Renal pelvis (tissue), 4 donors: ENCODE results near the gene DOCK3. TPM values are rescaled to one million over a fixed set of nuclear protein-coding genes. Genes with fewer than 3 reads are reported as not detected.
"Not testable (repeated sequence)": the region's sequence is repeated elsewhere in the genome, so short reads cannot be mapped to it uniquely, and the experiment has no call there.

Source experiments
- DNase-seq: peaks from one replicate; pipeline ENCODE4 v3.0.0-alpha.2; 2013
- polyA plus RNA-seq, 3 donors: library from polyadenylated mRNA; unstranded; fragments of 120-200 nt; gene quantifications; one replicate each; pipeline ENCODE4 v1.2.1, GENCODE V29; 2013; ENCODE audit not compliant: insufficient read length in 3 of 3

The DOCK3 gene
- polyA plus RNA-seq, 3 donors = 1.2 to 2.1 (median 2.0) TPM

DNA sequence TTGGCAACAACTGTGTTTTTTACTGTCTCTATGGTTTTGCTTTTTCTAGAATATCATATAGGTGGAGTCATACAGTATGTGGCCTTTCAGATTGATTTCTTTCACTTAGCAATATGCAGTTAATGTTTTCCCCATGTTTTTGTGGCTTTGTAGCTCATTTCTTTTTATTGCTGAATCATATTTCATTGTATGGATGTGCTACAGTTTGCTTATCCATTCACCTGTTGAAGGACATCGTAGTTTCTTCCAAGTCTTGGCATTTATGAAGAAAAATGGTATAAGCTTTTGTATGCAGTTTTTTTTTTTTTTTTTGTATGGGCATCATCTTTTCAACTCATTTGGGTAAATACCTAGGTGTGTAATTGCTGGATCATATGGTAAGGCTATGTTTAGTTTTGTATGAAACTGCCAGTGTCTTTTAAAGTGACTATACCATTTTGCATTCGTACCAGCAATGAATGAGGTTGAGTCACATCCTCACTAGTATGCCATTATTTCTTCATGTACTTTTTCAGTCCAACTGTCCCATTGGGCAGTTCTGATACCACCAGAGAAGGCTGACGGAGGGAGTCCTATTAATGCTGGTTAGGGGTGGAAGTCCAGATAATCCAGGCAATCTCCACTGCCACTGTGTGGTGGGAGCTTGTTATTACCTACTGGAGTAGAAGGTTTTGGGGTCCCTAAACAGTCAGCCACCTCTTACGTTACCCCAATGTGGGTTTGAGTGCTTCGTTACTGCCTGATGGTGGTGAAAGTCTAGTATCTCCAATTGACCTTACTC is 210.5 kb downstream of the DOCK3 start:
- DNase-seq = no peak

DNA sequence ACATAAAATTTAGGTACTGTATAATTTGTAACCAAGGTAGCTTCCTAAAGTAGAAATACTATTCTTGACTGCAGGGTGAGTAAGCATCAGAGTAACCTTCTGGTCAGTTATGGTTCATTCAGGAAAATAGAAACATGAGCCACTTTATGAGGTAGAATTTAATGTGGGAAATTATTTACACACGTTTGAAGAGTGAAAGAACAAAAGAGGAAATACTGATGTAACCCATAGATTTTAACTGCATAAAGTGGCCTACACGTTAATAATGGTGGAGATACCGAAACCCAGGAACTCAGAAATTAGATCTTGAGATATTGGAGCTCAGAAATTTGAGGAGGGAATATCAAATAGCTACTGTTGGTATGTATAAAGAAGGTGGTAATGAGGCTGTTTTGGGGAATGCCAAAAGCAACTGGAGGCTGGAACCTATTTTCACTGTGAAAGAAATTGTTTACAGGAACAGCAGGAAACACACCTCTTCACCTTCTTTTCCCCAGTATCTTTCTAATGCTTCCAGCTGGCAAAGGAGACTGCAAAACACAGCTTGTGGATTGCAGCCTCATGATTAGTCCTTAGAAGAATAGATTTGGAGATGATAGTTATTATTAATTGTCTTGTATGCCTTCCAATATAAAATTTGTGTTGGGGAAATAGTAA is 216.1 kb downstream of the DOCK3 start:
- no peak for DNase-seq

DNA sequence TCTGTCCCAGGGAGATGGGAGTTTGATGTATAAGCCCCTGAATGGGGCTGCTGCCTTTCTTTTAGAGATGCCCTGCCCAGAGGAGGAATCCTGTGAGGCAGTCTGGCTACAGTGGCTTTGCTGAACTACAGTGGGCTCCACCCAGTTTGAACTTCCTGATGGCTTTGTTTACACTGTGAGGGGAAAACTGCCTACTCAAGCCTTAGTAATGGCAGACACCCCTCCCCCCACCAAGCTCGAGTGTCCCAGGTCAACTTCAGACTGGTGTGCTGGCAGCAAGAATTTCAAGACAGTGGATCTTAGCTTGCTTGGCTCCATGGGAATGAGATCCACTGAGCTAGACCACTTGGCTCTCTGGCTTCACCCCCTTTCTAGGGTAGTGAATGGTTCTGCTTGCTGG is 226.4 kb downstream of the DOCK3 start:
- not testable (repeated sequence) for DNase-seq

DNA sequence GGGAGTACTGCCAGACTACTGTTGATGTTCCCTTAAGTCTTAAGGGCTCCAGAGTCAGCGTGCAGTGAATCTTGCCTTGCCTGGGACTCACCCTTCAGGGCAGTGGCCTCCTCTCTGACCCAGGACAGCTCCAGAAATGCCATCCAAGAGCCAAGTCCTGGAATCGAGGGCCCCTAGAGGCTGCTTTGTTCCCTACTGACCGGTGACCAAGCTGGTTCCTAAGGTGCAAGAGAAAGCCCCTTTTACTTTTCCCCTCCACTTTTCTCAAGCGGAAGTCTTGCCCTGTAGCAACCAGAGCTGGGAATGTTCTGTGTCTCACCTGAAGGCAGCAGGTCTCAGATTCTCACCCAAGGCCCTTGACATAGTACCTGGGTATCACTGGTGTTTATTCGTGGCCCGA is 238.0 kb downstream of the DOCK3 start:
- no peak for DNase-seq

DNA sequence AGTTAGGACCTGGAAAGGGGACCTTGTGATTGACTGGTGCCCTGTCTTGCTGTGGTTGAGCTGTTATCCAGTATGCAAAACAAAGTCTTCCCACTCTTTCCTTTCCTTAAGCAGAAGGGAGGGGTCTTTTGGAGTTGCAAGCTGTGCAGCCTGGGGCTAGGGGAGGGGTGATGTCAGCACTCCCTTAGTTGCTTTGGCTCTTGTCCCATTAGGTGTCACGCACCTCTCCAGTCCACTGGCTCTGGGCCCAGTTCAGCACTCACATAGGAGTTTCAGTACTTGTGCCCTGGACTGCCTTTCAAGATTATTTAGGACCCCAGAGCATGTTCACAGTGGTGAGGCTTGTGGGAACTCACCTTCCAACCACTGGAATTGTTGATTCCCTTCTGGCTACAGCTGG is 238.5 kb downstream of the DOCK3 start:
- DNase-seq = no peak

DNA sequence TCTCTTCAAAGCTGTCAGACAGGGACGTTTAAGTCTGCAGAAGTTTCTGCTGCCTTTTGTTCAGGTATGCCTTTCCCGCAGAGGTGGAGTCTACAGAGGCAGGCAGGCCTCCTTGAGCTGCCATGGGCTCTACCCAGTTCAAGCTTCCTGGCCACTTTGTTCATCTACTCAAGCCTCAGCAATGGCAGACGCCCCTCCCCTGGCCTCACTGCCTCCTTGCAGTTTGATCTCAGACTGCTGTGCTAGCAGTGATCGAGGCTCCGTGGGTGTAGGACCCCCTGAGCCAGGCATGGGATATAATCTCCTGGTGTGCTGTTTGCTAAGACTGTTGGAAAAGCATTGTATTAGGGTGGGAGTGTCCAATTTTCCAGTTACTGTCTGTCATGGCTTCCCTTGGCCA is 247.3 kb downstream of the DOCK3 start:
- DNase-seq = not testable (repeated sequence)

DNA sequence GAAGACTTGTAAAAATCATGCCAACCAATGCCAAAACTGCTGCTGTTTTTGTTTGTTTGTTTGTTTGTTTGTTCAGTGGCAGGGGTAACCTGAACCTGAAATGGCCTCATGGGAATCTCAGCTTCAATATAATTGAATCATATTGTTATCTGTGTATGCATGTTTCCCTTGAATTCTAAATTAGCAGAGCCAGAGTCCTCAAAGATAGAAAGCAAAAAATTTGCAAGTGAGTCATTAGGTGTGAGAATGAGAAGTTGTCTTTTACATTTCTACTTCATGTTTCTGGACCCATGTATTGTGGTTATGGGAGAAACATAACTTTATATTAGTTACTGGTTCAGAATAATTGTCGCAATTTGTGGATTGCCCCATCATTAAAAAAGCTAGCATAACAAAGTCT is 249.2 kb downstream of the DOCK3 start:
- DNase-seq = no peak

DNA sequence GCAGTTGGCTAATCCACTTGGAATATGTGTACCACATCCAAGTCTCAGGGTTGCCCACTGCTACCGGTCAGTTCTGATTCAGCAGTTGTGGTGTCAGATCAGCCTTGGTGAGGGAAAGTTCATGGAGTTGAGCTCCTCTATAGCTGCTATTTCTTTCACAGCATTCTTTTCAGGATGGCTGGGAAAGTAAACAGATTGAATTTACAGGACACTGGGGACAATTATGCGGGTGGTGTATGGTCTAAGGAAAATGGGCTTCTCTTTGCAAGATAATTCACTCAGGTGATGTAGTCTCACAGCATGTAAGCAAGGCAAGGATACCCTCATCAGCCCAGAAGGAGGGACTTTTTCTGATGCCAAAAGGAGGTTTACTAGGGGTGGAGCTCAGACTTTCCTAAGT is 249.9 kb downstream of the DOCK3 start:
- no peak for DNase-seq

DNA sequence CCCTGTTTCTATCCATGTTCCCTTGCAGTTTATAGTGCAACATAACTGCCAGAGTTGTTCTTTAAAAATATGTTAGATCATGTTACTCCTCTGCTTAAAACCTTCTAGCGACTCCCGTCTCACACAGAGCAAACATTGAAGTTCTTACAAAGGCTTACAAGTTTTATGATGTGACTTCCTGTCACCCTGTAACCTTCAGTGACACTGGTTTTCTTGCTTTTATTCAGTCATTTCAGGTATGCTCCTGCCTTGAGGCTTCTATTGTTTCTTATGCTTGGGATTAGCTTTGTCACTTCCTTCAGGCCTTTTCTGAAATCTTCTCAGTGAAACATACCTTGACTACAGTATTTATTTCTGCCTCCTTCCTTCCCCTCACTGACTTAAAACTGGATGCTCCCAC is 252.1 kb downstream of the DOCK3 start:
- no peak for DNase-seq

DNA sequence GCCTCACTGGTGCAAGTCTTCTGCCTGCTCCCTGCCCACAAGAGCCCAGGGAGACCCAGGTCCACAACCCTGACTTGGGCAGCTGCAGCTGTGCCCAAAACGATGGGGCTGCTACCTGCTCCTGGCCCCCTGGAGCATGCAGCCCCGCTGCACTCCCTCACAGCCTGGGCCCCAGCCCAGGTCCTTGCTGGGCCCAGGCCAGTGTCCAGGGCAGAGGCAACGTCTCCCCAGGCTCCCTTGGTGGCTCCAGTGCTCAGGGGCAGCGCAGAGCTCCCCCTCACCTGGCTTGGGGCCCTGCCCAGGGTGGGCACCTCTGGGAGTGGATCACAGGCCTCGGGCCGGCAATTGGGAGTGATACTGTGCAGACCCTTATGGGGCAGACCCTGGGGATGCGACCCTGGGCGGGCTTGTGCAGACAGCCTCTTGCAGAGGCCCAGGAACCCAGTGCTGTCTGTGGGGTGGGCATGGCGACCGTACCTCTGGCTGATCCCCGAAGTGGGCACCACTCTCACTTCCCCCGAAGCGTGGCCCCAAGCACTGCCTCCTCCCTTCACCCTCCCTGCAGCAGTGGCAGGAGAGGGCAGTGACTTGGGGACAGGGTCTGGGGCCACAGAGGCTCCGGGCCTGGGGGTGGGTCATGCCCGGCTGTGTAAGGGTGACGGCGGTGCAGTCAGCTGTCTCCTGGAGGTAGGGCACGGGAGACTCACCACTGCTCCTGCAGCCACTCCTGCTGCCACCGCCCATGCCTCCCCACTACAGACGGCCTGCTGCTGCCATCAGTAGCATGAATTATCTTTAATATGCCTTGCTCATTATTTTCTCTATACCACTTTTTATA is 255.9 kb downstream of the DOCK3 start:
- DNase-seq = no peak

DNA sequence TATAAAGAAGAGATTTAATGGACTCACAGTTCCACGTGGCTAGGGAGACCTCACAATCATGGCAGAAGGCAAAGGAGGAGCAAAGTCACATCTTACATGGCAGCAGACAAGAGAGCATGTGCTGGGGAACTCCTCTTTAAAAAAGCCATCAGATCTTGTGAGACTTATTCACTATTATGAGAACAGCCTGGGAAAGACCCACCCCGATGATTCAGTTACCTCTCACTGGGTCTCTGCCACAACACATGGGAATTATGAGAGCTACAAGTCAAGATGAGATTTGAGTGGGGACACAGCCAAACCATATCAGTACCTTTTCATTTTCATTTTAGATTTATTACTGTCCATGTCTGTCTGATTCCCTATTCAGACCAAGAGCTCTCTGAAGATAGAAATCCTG is 258.2 kb downstream of the DOCK3 start:
- DNase-seq = not testable (repeated sequence)

DNA sequence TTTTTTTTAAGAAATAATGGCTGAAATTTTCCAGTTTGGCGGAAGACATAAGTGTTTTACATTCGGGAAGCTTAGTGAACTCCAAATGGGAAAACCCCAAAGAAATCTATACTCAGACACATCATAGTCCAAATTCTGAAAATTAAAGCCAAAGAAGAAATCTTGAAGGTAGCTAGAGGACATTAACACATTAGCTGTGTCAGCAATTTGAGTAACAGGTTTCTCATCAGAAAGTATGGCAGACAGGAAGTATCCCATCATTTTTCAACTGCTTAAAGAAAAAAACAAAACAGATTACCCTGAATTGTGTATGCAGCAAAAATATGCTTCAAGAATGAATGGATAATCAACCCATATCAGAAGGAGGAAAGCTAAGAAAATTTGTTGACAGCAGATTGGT is 261.7 kb downstream of the DOCK3 start:
- DNase-seq = no peak

DNA sequence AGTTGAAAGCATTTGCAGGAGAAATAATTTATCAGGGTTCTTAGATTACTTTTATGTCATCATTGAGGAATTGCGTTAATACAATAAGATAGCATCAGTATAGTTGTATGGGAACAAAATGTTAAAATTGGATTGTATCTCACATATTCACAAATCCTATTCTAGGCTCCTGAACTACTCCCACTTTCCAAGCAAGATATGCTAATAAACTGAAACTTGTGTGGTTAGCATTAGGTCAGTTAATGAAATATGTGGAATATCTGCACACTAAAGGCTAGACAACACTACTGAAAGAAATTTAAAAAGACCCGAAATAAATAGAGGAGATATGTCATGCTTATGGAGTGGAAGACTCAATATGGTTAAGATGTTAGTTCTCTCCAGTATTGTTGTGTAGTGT is 272.7 kb downstream of the DOCK3 start:
- no peak for DNase-seq

DNA sequence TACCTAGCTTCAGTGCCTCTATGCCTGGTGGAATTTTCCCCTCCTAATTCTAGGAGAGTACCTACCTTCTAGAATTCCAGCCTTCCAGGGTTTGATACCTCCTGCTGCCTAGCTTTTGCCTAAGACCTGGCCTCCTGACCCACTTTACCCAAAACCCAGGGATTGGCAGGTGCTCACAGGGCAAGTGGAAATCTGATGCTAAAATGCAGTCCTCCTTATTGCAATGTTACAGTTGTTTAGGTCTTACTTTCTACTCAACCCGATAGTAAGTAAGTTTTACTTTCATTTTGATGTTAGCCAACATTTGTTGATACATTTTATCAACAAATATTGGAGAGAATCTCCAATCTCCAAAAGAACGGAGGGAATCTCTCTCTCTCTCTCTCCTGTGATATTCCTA is 275.9 kb downstream of the DOCK3 start:
- DNase-seq = no peak

DNA sequence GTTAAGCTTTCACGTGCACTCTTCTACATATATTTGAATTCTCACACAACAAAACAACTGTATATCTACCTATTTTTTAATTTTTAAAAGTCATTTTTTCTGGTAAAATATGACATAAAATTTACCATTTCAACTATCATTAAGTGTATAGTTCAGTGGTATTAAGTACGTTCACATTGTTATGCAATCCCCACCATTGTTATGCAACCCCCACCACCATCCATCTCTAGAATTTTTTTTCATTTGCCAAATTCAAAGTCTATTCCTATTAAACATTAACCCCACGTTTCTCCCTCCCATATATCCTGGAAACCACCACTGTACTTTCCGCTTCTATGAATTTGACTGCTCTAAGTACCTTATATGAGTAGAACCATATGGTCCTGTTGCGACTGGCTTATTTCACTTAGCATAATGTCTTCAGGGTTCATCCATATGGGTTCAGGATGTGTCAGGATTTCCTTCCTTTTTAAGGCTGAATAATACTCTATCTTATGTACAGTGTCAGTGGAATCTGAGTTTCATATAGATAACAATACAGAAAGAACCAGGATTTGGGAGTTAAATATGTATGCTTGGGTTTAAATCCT is 279.2 kb downstream of the DOCK3 start:
- no peak for DNase-seq

DNA sequence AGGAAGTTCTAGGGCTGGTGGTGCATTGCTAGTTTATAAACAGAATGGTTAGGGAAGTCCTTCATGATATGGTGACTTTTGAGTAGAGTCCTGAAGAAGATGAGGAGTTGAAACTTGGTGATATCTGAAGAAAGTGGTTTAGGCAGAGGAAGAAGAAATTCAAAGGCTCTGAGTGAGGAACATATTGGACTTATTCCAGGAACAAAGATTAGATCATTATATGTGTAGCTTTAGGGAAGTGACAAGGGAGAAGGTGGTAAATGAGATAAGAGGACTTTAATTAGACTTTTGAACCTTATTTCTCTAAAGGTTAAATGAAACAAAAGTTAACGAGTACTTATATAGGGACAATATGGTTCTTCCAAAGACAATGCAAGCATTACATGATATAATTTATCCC is 286.7 kb downstream of the DOCK3 start:
- no peak for DNase-seq

DNA sequence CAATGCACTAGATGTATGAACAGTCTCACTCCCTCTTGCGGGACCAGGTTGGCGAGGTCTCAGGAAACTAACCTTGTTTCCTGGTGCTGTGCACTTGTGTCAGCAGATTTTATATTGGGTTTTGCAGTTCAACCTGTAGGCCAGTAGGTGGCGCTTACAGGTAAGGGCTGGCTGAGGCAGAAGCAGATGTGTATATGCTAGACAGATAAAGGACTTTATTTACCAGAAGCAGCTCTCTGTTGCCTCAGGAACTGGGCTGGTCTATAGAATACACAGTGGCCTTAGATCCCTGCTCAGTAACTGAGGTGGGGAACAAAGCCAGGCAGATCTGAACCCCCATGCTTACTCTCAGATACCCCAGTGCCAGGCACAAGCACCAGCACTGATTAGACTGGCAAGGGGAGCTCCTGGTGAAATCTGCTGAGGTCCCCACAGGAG is 296.8 kb downstream of the DOCK3 start:
- DNase-seq = peak; percentile 21

DNA sequence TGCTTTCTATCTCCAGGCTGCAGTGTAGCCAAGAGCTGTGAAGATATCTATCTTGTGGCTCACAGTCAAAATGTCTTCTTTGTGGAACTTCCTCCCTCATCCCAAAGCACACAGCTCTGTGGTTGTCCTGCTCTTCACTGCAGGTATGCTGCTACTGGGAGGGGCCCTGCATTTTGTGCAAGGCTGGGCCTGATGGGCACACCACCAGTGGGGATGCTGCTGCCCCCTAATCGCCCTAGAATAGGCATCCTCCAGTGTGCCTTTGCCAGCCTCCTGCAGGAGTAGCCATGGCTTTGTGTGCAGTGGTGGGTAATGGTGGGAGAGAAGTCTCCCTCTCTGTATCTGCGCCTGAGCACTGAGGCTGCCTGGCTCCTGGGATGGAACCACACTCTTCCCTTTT is 297.3 kb downstream of the DOCK3 start:
- DNase-seq = no peak

DNA sequence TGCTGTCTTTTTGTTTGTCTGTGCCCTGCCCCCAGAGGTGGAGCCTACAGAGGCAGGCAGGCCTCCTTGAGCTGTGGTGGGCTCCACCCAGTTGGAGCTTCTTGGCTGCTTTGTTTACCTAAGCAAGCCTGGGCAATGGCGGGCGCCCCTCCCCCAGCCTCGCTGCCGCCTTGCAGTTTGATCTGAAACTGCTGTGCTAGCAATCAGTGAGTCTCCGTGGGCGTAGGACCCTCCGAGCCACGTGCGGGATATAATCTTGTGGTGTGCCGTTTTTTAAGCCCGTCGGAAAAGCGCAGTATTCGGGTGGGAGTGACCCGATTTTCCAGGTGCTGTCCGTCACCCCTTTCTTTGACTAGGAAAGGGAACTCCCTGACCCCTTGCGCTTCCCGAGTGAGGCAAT is 303.9 kb downstream of the DOCK3 start:
- DNase-seq = not testable (repeated sequence)

DNA sequence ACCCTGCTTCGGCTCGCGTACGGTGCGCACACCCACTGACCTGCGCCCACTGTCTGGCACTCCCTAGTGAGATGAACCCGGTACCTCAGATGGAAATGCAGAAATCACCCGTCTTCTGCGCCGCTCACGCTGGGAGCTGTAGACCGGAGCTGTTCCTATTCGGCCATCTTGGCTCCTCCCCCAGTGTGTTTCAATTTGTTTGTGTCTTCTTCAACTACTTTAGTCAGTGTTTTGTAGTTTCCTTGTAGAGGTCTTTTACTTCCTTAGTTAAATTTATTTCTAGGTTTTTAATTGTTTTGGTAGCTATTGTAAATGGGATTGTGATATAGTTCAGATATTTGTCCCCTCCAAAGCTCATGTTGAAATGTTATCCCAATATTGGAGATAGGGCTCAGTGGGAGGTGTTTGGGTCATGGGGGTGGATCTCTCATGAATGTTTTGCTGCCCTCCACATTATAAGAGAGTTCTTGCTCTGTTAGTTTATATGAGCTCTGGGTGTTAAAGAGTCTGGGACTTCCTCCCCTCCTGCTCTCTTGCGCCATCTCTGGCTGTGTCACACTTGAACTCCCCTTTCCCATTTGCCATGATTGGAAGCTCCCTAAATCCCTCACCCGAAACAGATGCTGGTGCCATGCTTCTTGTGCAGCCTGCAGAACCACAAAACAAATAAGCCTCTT is 304.4 kb downstream of the DOCK3 start:
- no peak for DNase-seq

DNA sequence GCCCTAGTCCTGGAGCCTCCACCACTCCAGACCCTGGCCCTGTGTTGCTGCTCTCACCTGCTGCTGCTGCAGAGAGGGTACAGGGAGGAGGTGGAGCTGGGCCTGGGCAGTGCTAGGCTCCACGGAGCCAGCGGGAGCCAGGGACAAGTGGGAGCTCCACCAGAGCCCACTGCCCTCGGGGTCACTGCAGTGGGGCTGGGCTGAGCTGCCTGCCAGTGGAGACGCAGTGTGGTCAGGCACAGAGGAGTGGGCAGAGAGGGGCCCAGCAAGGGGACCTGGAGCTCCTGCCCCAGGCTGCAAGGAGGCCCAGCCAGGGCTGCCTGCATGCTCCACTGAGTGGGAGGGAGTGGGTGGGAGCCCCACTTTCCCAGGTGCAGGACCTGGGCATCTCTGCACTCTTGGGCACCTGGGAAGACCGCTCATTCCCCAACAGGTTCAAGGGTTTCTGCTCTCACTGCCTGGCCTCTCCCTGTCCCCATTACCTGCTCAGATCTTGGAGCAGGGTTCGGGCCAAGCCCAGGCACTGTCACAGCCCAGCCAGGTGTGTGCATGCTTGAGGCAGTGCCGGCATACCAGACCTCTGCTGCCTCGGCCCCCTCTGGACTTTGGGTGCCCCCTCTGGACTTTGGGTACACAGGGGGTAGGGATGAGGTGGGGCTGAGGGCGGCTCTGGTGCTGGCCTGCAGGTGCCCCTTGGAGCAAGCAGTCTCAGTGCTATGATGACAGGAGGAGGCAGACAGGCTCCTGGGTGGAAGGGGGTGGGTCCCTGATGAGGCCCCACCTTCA is 308.0 kb downstream of the DOCK3 start:
- no peak for DNase-seq
